ENCODE measurements around the gene C21orf91.
A peak's percentile ranks its signal among the peaks of the same experiment; 100 is the strongest.

The C21orf91 gene

DNA sequence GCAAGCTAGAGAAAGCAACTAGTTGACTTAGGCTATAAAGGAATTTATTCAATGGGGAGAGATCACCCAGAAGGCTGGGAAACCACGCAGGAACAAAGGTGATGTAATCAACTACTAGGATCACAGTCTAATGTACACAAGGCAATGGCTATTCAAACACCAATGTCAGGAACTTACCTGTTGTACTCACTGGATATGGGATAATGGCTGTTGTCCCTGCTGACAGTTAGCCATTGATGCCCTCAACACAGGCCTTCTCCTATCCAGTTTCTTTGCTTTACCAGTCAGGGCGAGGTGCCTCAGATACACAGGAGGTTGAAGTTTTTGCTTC, 32.3 kb downstream of the C21orf91 start:
- Histone ChIP-seq H3K27ac (ENCODE audit: low read depth in 2 of 2, low read length in 2 of 2) (no peak overlapping the region), H3K4me1 (ENCODE audit: control insufficient read depth in 2 of 2, insufficient read depth in 2 of 2, low read length in 2 of 2) (peaks cover 0 to 2% of the 10 kb centered on the region in 2 donors), H3K4me3 (ENCODE audit: low read length in 2 of 2) (no peak overlapping the region), H3K27me3 (ENCODE audit: control insufficient read depth in 2 of 2, insufficient read depth in 2 of 2, low read length in 2 of 2) (no peaks in the 10 kb centered on the region), H3K36me3 (ENCODE audit: control insufficient read depth in 2 of 2, insufficient read depth in 2 of 2, low read length in 2 of 2) (peaks cover 7 to 10% of the 10 kb centered on the region in 2 donors), H3K9ac (ENCODE audit: low read depth in 1 of 2, low read length in 2 of 2) (no peak overlapping the region), H3K9me3 (ENCODE audit: control insufficient read depth in 2 of 2, low read length in 2 of 2) (no peaks in the 10 kb centered on the region)

DNA sequence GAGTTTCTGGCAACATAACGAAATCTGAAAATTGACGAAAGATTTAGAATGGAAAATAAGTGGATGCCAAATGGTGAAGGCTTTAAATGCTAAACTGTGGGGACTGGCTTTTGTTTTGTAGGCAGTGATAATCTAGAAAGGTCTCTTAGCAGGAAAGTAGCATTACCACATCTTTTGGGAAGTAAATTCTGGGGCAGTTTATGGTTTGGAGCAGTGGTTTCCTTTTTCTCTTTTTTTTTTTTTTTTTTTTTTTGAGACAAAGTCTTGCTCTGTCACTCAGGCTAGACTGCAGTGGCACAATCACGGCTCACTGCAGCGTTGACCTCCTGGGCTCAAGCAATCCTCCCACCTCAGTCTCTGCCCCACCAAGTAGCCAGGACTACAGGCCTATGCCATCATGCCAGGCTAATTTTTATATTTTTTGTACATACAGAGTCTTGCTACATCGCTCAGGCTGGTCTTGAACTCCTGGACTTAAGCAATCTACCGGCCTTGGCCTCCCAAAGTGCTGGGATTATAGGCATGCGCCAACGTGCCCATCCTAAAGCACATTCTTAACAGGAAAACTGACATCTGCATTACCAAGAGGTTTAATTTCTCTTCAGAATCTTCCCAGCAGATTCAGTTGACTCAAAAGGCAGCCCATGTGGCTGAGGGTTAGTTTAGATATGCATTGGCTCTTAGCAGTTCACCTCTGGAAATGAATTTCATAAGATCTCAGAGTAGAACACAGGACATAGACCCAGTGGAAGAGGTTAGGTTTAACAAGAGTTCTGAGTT, 32.9 kb downstream of the C21orf91 start:
- Histone ChIP-seq H3K4me1 (ENCODE audit: control insufficient read depth in 2 of 2, insufficient read depth in 2 of 2, low read length in 2 of 2) (peaks cover 0 to 2% of the 10 kb centered on the region in 2 donors), H3K27ac (ENCODE audit: low read depth in 2 of 2, low read length in 2 of 2) (no peak overlapping the region), H3K9me3 (ENCODE audit: control insufficient read depth in 2 of 2, low read length in 2 of 2) (no peaks in the 10 kb centered on the region), H3K27me3 (ENCODE audit: control insufficient read depth in 2 of 2, insufficient read depth in 2 of 2, low read length in 2 of 2) (no peaks in the 10 kb centered on the region), H3K36me3 (ENCODE audit: control insufficient read depth in 2 of 2, insufficient read depth in 2 of 2, low read length in 2 of 2) (peaks cover 7 to 10% of the 10 kb centered on the region in 2 donors), H3K4me3 (ENCODE audit: low read length in 2 of 2) (no peak overlapping the region), H3K9ac (ENCODE audit: low read depth in 1 of 2, low read length in 2 of 2) (no peak overlapping the region)

DNA sequence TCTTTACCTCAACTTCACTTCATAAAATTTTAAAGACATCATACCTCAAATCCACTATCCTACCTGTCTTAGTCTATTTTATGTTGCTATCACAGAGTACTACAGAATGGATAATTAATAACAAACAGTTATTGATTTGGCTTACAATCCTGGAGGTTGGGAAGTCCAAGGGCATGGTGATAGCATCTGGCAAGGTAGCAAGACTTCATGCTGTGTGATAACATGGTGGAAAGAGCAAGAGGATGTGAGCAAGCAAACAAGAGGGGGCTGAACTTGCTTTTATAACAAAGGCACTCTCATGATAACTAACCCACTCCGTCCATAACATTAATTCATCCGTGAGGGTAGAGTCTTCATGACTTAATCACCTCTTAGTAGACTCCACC, 33.8 kb downstream of the C21orf91 start:
- no peaks in the 10 kb centered on the region for H3K9me3 ChIP-seq (ENCODE audit: control insufficient read depth in 2 of 2, low read length in 2 of 2)
- peak overlapping the region; percentile 60 to 68 for H3K27ac ChIP-seq (ENCODE audit: low read depth in 2 of 2, low read length in 2 of 2)
- no peak overlapping the region for H3K9ac ChIP-seq (ENCODE audit: low read depth in 1 of 2, low read length in 2 of 2)
- H3K4me1 ChIP-seq (ENCODE audit: control insufficient read depth in 2 of 2, insufficient read depth in 2 of 2, low read length in 2 of 2) = peaks cover 0 to 2% of the 10 kb centered on the region in 2 donors
- H3K4me3 ChIP-seq (ENCODE audit: low read length in 2 of 2) = peak overlapping the region in 1 of 2 donors; percentile 37
- H3K27me3 ChIP-seq (ENCODE audit: control insufficient read depth in 2 of 2, insufficient read depth in 2 of 2, low read length in 2 of 2) = no peaks in the 10 kb centered on the region
- peaks cover 7 to 10% of the 10 kb centered on the region in 2 donors for H3K36me3 ChIP-seq (ENCODE audit: control insufficient read depth in 2 of 2, insufficient read depth in 2 of 2, low read length in 2 of 2)

DNA sequence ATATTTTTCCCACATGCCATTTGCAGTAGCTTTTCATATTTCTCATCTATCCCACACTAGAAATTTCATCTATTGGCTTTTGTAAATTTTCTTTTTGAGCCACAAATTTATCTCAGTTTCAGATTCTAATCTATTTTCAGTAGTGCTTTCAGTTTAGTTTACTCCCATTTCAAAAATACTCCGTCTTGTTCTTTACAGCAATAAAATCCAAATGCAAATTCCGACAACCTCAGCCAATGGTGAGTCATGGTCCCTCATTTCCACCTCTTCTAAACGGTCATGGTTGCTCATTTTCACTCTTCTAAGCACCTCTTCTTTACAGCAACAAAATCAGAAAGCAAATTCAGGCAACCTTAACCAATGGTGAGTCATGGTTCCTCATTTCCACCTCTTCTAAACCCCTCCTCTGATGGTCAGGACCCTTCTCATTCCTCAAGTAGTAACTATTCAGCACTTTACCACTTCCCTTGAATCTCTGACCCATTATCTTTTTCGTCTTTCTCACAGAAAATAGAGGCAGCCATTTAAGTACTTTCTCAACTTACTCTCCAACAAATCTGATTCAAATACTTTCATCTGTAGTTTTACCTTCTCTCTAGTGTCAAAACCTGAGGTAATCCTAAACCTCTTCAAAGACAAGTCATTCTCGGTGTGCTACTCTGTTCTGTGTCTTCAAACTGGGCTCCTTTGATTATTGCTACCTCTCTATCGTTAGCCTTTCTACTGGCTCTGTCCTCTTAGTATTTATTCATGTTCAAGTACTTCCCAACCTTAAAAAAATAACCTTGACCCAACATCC, 34.4 kb downstream of the C21orf91 start:
- peaks cover 0 to 2% of the 10 kb centered on the region in 2 donors for H3K4me1 ChIP-seq (ENCODE audit: control insufficient read depth in 2 of 2, insufficient read depth in 2 of 2, low read length in 2 of 2)
- no peaks in the 10 kb centered on the region for H3K27me3 ChIP-seq (ENCODE audit: control insufficient read depth in 2 of 2, insufficient read depth in 2 of 2, low read length in 2 of 2)
- no peaks in the 10 kb centered on the region for H3K9me3 ChIP-seq (ENCODE audit: control insufficient read depth in 2 of 2, low read length in 2 of 2)
- H3K4me3 ChIP-seq (ENCODE audit: low read length in 2 of 2) = peak overlapping the region in 1 of 2 donors; percentile 37
- peak overlapping the region; percentile 64 to 73 for H3K27ac ChIP-seq (ENCODE audit: low read depth in 2 of 2, low read length in 2 of 2)
- H3K9ac ChIP-seq (ENCODE audit: low read depth in 1 of 2, low read length in 2 of 2) = peak overlapping the region in 1 of 2 donors; percentile 15
- H3K36me3 ChIP-seq (ENCODE audit: control insufficient read depth in 2 of 2, insufficient read depth in 2 of 2, low read length in 2 of 2) = peaks cover 7 to 10% of the 10 kb centered on the region in 2 donors

DNA sequence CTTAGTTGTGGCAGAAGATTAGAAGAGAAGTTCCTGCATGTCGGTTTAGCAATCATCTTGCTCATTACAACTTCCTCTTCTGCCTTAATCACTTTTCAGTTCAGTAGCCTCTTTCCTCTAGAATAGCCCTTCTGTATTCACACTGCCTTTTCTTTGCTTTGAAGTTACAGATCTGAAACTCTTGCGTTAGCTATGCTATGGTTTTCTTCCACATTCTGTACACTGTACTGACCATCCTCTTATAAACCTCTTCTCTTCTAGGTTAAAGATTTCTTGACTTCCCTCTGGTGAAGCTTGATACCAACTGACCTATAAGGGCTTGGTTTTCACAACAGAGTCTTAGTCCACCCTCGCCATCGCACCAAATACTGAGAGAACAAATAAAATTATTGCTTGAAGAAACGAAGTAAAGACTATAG, 35.0 kb downstream of the C21orf91 start:
- Histone ChIP-seq H3K9ac (ENCODE audit: low read depth in 1 of 2, low read length in 2 of 2) (peak overlapping the region in 1 of 2 donors; percentile 15), H3K36me3 (ENCODE audit: control insufficient read depth in 2 of 2, insufficient read depth in 2 of 2, low read length in 2 of 2) (peaks cover 7 to 10% of the 10 kb centered on the region in 2 donors), H3K27me3 (ENCODE audit: control insufficient read depth in 2 of 2, insufficient read depth in 2 of 2, low read length in 2 of 2) (no peaks in the 10 kb centered on the region), H3K4me3 (ENCODE audit: low read length in 2 of 2) (peak overlapping the region in 1 of 2 donors; percentile 16), H3K9me3 (ENCODE audit: control insufficient read depth in 2 of 2, low read length in 2 of 2) (no peaks in the 10 kb centered on the region), H3K27ac (ENCODE audit: low read depth in 2 of 2, low read length in 2 of 2) (peak overlapping the region; percentile 64 to 73), H3K4me1 (ENCODE audit: control insufficient read depth in 2 of 2, insufficient read depth in 2 of 2, low read length in 2 of 2) (peaks cover 0 to 2% of the 10 kb centered on the region in 2 donors)

GRCh38 chr21:17783481-17784179, 35.5 kb downstream of the C21orf91 start:
- Histone ChIP-seq H3K27ac (ENCODE audit: low read depth in 2 of 2, low read length in 2 of 2) (peak overlapping the region; percentile 64 to 73), H3K4me1 (ENCODE audit: control insufficient read depth in 2 of 2, insufficient read depth in 2 of 2, low read length in 2 of 2) (peaks cover 0 to 2% of the 10 kb centered on the region in 2 donors), H3K4me3 (ENCODE audit: low read length in 2 of 2) (peak overlapping the region in 1 of 2 donors; percentile 16), H3K9me3 (ENCODE audit: control insufficient read depth in 2 of 2, low read length in 2 of 2) (no peaks in the 10 kb centered on the region), H3K36me3 (ENCODE audit: control insufficient read depth in 2 of 2, insufficient read depth in 2 of 2, low read length in 2 of 2) (peaks cover 7 to 10% of the 10 kb centered on the region in 2 donors), H3K27me3 (ENCODE audit: control insufficient read depth in 2 of 2, insufficient read depth in 2 of 2, low read length in 2 of 2) (no peaks in the 10 kb centered on the region), H3K9ac (ENCODE audit: low read depth in 1 of 2, low read length in 2 of 2) (no peak overlapping the region)

DNA sequence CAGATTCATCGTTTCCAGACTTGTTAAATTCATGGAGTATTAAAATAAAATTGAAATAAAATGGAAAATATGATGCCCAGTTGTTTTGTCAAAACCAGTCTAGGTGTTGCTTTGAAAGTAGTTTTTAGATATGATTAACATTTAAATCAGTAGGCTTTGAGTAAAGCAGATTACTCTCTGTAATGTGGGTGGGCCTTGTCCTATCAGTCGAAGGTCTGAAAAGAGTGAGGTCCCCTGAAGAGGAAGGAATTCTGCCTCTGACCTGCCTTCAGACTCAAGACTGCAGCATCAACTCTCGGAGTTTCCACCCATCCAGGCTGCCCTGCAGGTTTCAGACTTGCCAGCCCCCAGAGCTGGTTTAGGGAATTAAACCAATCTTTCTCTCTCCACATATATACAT, 36.2 kb downstream of the C21orf91 start:
- H3K4me1 ChIP-seq (ENCODE audit: control insufficient read depth in 2 of 2, insufficient read depth in 2 of 2, low read length in 2 of 2) = peaks cover 0 to 2% of the 10 kb centered on the region in 2 donors
- H3K36me3 ChIP-seq (ENCODE audit: control insufficient read depth in 2 of 2, insufficient read depth in 2 of 2, low read length in 2 of 2) = peaks cover 7 to 10% of the 10 kb centered on the region in 2 donors
- no peaks in the 10 kb centered on the region for H3K9me3 ChIP-seq (ENCODE audit: control insufficient read depth in 2 of 2, low read length in 2 of 2)
- H3K4me3 ChIP-seq (ENCODE audit: low read length in 2 of 2) = no peak overlapping the region
- no peak overlapping the region for H3K9ac ChIP-seq (ENCODE audit: low read depth in 1 of 2, low read length in 2 of 2)
- H3K27me3 ChIP-seq (ENCODE audit: control insufficient read depth in 2 of 2, insufficient read depth in 2 of 2, low read length in 2 of 2) = no peaks in the 10 kb centered on the region
- peak overlapping the region in 1 of 2 donors; percentile 73 for H3K27ac ChIP-seq (ENCODE audit: low read depth in 2 of 2, low read length in 2 of 2)

- H3K4me1 ChIP-seq (ENCODE audit: control insufficient read depth in 2 of 2, insufficient read depth in 2 of 2, low read length in 2 of 2) = peaks cover 0 to 2% of the 10 kb centered on the region in 2 donors
- no peak overlapping the region for H3K9ac ChIP-seq (ENCODE audit: low read depth in 1 of 2, low read length in 2 of 2)
- H3K4me3 ChIP-seq (ENCODE audit: low read length in 2 of 2) = no peak overlapping the region
- peak overlapping the region in 1 of 2 donors; percentile 41 for H3K27ac ChIP-seq (ENCODE audit: low read depth in 2 of 2, low read length in 2 of 2)
- H3K27me3 ChIP-seq (ENCODE audit: control insufficient read depth in 2 of 2, insufficient read depth in 2 of 2, low read length in 2 of 2) = no peaks in the 10 kb centered on the region
- peaks cover 7 to 10% of the 10 kb centered on the region in 2 donors for H3K36me3 ChIP-seq (ENCODE audit: control insufficient read depth in 2 of 2, insufficient read depth in 2 of 2, low read length in 2 of 2)
- no peaks in the 10 kb centered on the region for H3K9me3 ChIP-seq (ENCODE audit: control insufficient read depth in 2 of 2, low read length in 2 of 2)
Observed at GRCh38 chr21:17782051-17782450, 37.1 kb downstream of the C21orf91 start.

DNA sequence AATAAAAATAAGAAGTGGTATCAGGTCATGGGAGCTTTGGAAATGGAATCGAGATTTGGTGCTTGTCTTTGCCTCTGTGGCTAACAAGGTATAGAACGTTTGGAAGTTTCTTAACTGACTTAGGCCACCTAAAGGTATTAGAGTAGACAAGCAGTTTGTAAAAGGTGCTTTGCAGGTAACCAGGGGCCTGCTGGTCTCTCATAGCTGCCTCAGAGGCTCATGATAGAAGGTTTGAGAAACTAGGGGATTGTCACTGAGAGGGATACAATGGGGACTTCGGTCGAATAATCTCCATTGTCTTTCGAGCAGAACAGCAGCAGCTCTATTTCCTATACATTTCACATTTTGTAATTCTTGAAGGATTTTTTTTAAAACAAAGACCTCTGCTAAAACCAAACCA, 37.6 kb downstream of the C21orf91 start:
- Histone ChIP-seq H3K27me3 (ENCODE audit: control insufficient read depth in 2 of 2, insufficient read depth in 2 of 2, low read length in 2 of 2) (no peaks in the 10 kb centered on the region), H3K27ac (ENCODE audit: low read depth in 2 of 2, low read length in 2 of 2) (peak overlapping the region in 1 of 2 donors; percentile 19), H3K4me3 (ENCODE audit: low read length in 2 of 2) (no peak overlapping the region), H3K4me1 (ENCODE audit: control insufficient read depth in 2 of 2, insufficient read depth in 2 of 2, low read length in 2 of 2) (peaks cover 0 to 1% of the 10 kb centered on the region in 2 donors), H3K9ac (ENCODE audit: low read depth in 1 of 2, low read length in 2 of 2) (no peak overlapping the region), H3K36me3 (ENCODE audit: control insufficient read depth in 2 of 2, insufficient read depth in 2 of 2, low read length in 2 of 2) (peaks cover 3 to 6% of the 10 kb centered on the region in 2 donors), H3K9me3 (ENCODE audit: control insufficient read depth in 2 of 2, low read length in 2 of 2) (no peaks in the 10 kb centered on the region)

Measured in mucosa of rectum (tissue), 2 donors.